G401.6 (cell line): Measurements from ENCODE around the gene MYO1E.
"Not testable (repeated sequence)": the region's sequence is repeated elsewhere in the genome, so short reads cannot be mapped to it uniquely, and the experiment has no call there.

Experiments used
- FAIRE-seq: peaks from 2 replicates; lab custom pipeline; 2012; peaks lifted over from hg19 to GRCh38; lab: Jason Lieb, UNC

The MYO1E gene

GRCh38 chr15:59387196-59387878 lies 14.7 kb upstream of the MYO1E start:
- not testable (repeated sequence) for FAIRE-seq

GRCh38 chr15:59385171-59385570 lies 12.5 kb upstream of the MYO1E start:
- no peak for FAIRE-seq

- no peak for FAIRE-seq
Measured at GRCh38 chr15:59384507-59384906, 11.8 kb upstream of the MYO1E start.

GRCh38 chr15:59380902-59381610 lies 8.4 kb upstream of the MYO1E start:
- no peak for FAIRE-seq

GRCh38 chr15:59379531-59379930 lies 6.9 kb upstream of the MYO1E start:
- FAIRE-seq: no peak

GRCh38 chr15:59378855-59379254 lies 6.2 kb upstream of the MYO1E start:
- no peak for FAIRE-seq

- FAIRE-seq: no peak
Measured at GRCh38 chr15:59377924-59378323, 5.3 kb upstream of the MYO1E start.

- no peak for FAIRE-seq
Measured at GRCh38 chr15:59376733-59377132, 4.1 kb upstream of the MYO1E start.

GRCh38 chr15:59373215-59373614 lies 544 bp upstream of the MYO1E start:
- FAIRE-seq: no peak

GRCh38 chr15:59371458-59372351 lies 966 bp downstream of the MYO1E start:
- no peak for FAIRE-seq

- FAIRE-seq: no peak
Measured at GRCh38 chr15:59369597-59369996, 3.1 kb downstream of the MYO1E start.

- FAIRE-seq: no peak
Measured at GRCh38 chr15:59367022-59367451, 5.6 kb downstream of the MYO1E start.

- FAIRE-seq: no peak
Measured at GRCh38 chr15:59366333-59367021, 6.2 kb downstream of the MYO1E start.

GRCh38 chr15:59364248-59364647 lies 8.4 kb downstream of the MYO1E start:
- FAIRE-seq: no peak

- no peak for FAIRE-seq
Measured at GRCh38 chr15:59362331-59362730, 10.3 kb downstream of the MYO1E start.

- no peak for FAIRE-seq
Measured at GRCh38 chr15:59360896-59361295, 11.8 kb downstream of the MYO1E start.

GRCh38 chr15:59360305-59360704 lies 12.4 kb downstream of the MYO1E start:
- no peak for FAIRE-seq

- FAIRE-seq: no peak
Measured at GRCh38 chr15:59355730-59356129, 16.9 kb downstream of the MYO1E start.

- FAIRE-seq: no peak
Measured at GRCh38 chr15:59354417-59355031, 18.1 kb downstream of the MYO1E start.

- FAIRE-seq: no peak
Measured at GRCh38 chr15:59353994-59354416, 18.7 kb downstream of the MYO1E start.

GRCh38 chr15:59352683-59353082 lies 20.0 kb downstream of the MYO1E start:
- FAIRE-seq: no peak

- FAIRE-seq: no peak
Measured at GRCh38 chr15:59352189-59352588, 20.5 kb downstream of the MYO1E start.
